ENCODE data around the gene CDK3. TPM values are rescaled to one million over a fixed set of nuclear protein-coding genes. Genes with fewer than 3 reads are reported as not detected.

The CDK3 gene
- total RNA-seq, 1 experiment from 2014 or later, result 5.2 TPM

GRCh38 chr17:76053246-76054111 lies 52.8 kb downstream of the CDK3 start:
- BruUV-seq (replicated peaks), result no TSS peak
- Histone ChIP-seq H3K9me3 (no peaks in the 10 kb centered on the region), H3K36me3 (ENCODE audit: control insufficient read depth, insufficient read depth, low read length) (peaks cover 5% of the 10 kb centered on the region), H3K4me1 (peaks cover 15% of the 10 kb centered on the region), H3K4me3 (ENCODE audit: low read depth, low read length) (no peak overlapping the region), H3K27me3 (replicated peaks; ENCODE audit: control insufficient read depth, insufficient read depth, low read length) (no peaks in the 10 kb centered on the region)
- POLR2A ChIA-PET, result interaction anchor here (0.6 kb wide), 1 partner anchor 453 kb away, joined by 3 read pairs; no protein-coding TSS in a partner anchor
- H3K9me3 Mint-ChIP-seq (ENCODE audit: unreplicated experiment), result no peaks in the 10 kb centered on the region
- CTCF ChIA-PET, result interaction anchor here (1.6 to 1.8 kb wide), 2 partner anchors 40 to 79 kb away, joined by 4 to 5 read pairs; no protein-coding TSS in a partner anchor
- peak overlapping the region; percentile 13 for H3K4me3 Mint-ChIP-seq (ENCODE audit: unreplicated experiment)
- H3K27me3 Mint-ChIP-seq (ENCODE audit: insufficient read depth, unreplicated experiment), result no peaks in the 10 kb centered on the region
- peaks cover 9% of the 10 kb centered on the region for H3K4me1 Mint-ChIP-seq (ENCODE audit: low read depth, unreplicated experiment)
- TF ChIP-seq CTCF (IDR thresholded peaks at IDR 0.05; ENCODE audit: insufficient read depth in 1 of 2, low read depth in 1 of 2, low read length in 1 of 2, severe bottlenecking in 1 of 2, unreplicated experiment in 1 of 2), result no peak
- intact Hi-C loops (cut with micrococcal nuclease; ENCODE audit: unreplicated experiment), result no loop called here
- DNase-seq, result no peak
- peak overlapping the region; percentile 81 for H3K27ac Mint-ChIP-seq (ENCODE audit: unreplicated experiment)
- peaks cover 95% of the 10 kb centered on the region for H3K36me3 Mint-ChIP-seq (ENCODE audit: insufficient read depth, unreplicated experiment)

GRCh38 chr17:76054112-76054476 lies 53.4 kb downstream of the CDK3 start:
- H3K36me3 Mint-ChIP-seq (ENCODE audit: insufficient read depth, unreplicated experiment), result peaks cover 95% of the 10 kb centered on the region
- peak overlapping the region; percentile 13 for H3K4me3 Mint-ChIP-seq (ENCODE audit: unreplicated experiment)
- peaks cover 9% of the 10 kb centered on the region for H3K4me1 Mint-ChIP-seq (ENCODE audit: low read depth, unreplicated experiment)
- TF ChIP-seq CTCF (IDR thresholded peaks at IDR 0.05; ENCODE audit: insufficient read depth in 1 of 2, low read depth in 1 of 2, low read length in 1 of 2, severe bottlenecking in 1 of 2, unreplicated experiment in 1 of 2), result no peak
- peaks cover 15% of the 10 kb centered on the region for H3K4me1 ChIP-seq
- no peaks in the 10 kb centered on the region for H3K9me3 Mint-ChIP-seq (ENCODE audit: unreplicated experiment)
- intact Hi-C loops (cut with micrococcal nuclease; ENCODE audit: unreplicated experiment), result no loop called here
- no peaks in the 10 kb centered on the region for H3K9me3 ChIP-seq
- peaks cover 5% of the 10 kb centered on the region for H3K36me3 ChIP-seq (ENCODE audit: control insufficient read depth, insufficient read depth, low read length)
- ChIA-PET CTCF (interaction anchor here (1.6 to 1.8 kb wide), 2 partner anchors 40 to 79 kb away, joined by 4 to 5 read pairs; no protein-coding TSS in a partner anchor), POLR2A (no interaction called here)
- DNase-seq, result peak in 1 of 2 experiments; percentile 43
- no peak overlapping the region for H3K4me3 ChIP-seq (ENCODE audit: low read depth, low read length)
- H3K27me3 ChIP-seq (replicated peaks; ENCODE audit: control insufficient read depth, insufficient read depth, low read length), result no peaks in the 10 kb centered on the region
- H3K27me3 Mint-ChIP-seq (ENCODE audit: insufficient read depth, unreplicated experiment), result no peaks in the 10 kb centered on the region
- peak overlapping the region; percentile 81 for H3K27ac Mint-ChIP-seq (ENCODE audit: unreplicated experiment)
- BruUV-seq (replicated peaks), result no TSS peak

Other genes with a start within 250 kb of the CDK3 start
- gene GALK1, start 235.7 kb upstream of the CDK3 start, total RNA-seq (2022), result 41.1 and 45.0 TPM in 2 replicates
- 31.2 and 33.3 TPM in 2 replicates for gene UNK, start 216.0 kb upstream of the CDK3 start, total RNA-seq (2022)
- 5.5 and 9.0 TPM in 2 replicates for gene UNC13D, start 156.5 kb upstream of the CDK3 start, total RNA-seq (2022)
- gene WBP2, start 145.5 kb upstream of the CDK3 start, total RNA-seq (2022), result 66.6 and 72.3 TPM in 2 replicates
- 2.0 and 2.5 TPM in 2 replicates for gene TRIM47, start 122.3 kb upstream of the CDK3 start, total RNA-seq (2022)
- 23.1 and 25.2 TPM in 2 replicates for gene TRIM65, start 103.9 kb upstream of the CDK3 start, total RNA-seq (2022)
- gene MRPL38, start 96.0 kb upstream of the CDK3 start, total RNA-seq (2022), result 157 and 163 TPM in 2 replicates
- gene FBF1, start 59.8 kb upstream of the CDK3 start, total RNA-seq (2022), result 13.9 and 14.1 TPM in 2 replicates
- gene ACOX1, start 21.7 kb upstream of the CDK3 start, total RNA-seq (2022), result 43.7 and 48.3 TPM in 2 replicates
- 19.1 and 20.3 TPM in 2 replicates for gene TEN1, start 21.6 kb upstream of the CDK3 start, total RNA-seq (2022)
- 0.16 and 0.46 TPM in 2 replicates for gene EVPL, start 26.5 kb downstream of the CDK3 start, total RNA-seq (2022)
- gene SRP68, start 71.7 kb downstream of the CDK3 start, total RNA-seq (2022), result 105 and 113 TPM in 2 replicates
- 0.50 and 0.79 TPM in 2 replicates for gene GALR2, start 73.9 kb downstream of the CDK3 start, total RNA-seq (2022)
- gene ZACN, start 78.3 kb downstream of the CDK3 start, total RNA-seq (2022), result 0.34 TPM in 1 of 2 replicates, not detected in the other
- 205 TPM in 2 replicates for gene EXOC7, start 102.9 kb downstream of the CDK3 start, total RNA-seq (2022)
- gene FOXJ1, start 140.4 kb downstream of the CDK3 start, total RNA-seq (2022), result 7.0 and 10.7 TPM in 2 replicates
- gene RNF157, start 239.6 kb downstream of the CDK3 start, total RNA-seq (2022), result 25.9 and 29.3 TPM in 2 replicates